Measurements from ENCODE around the gene HMGA1.

Gene HMGA1

DNA sequence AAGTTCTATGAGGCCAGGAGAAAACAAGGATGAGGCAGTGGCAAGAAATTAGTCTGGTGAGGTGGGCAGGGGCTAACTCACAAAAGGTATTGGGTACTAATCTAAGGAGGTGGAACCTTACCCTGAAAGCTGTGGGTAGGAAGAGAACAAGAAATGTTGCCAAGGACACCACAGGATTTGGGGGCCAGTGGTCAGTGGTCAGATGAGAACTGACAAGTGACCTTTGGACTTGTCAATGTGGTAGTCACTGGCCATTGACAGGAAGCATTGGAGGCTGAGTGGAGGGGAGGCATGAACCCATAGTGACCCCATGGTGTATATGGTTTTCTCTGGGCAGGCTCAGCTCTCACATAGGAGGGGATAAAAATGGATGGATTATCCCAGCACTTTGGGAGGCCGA lies 37.5 kb downstream of the HMGA1 start:
- Histone ChIP-seq H3K36me3 (ENCODE audit: control insufficient read depth, insufficient read depth, low read length) (no peaks in the 10 kb centered on the region), H3K4me3 (ENCODE audit: low read depth, low read length) (no peak overlapping the region), H3K4me1 (peaks cover 7% of the 10 kb centered on the region), H3K79me2 (no peaks in the 10 kb centered on the region), H2AFZ (no peak overlapping the region), H3K4me2 (ENCODE audit: low read length) (no peak overlapping the region), H3K9me3 (ENCODE audit: control insufficient read depth, low read length) (no peaks in the 10 kb centered on the region), H3K9ac (no peak overlapping the region), H3K27ac (no peak overlapping the region), H3K27me3 (ENCODE audit: control insufficient read depth, insufficient read depth, low read length) (no peaks in the 10 kb centered on the region)
- TF ChIP-seq, protein P1, sequence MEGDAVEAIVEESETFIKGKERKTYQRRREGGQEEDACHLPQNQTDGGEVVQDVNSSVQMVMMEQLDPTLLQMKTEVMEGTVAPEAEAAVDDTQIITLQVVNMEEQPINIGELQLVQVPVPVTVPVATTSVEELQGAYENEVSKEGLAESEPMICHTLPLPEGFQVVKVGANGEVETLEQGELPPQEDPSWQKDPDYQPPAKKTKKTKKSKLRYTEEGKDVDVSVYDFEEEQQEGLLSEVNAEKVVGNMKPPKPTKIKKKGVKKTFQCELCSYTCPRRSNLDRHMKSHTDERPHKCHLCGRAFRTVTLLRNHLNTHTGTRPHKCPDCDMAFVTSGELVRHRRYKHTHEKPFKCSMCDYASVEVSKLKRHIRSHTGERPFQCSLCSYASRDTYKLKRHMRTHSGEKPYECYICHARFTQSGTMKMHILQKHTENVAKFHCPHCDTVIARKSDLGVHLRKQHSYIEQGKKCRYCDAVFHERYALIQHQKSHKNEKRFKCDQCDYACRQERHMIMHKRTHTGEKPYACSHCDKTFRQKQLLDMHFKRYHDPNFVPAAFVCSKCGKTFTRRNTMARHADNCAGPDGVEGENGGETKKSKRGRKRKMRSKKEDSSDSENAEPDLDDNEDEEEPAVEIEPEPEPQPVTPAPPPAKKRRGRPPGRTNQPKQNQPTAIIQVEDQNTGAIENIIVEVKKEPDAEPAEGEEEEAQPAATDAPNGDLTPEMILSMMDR (IDR thresholded peaks at IDR 0.05) = no peak

DNA sequence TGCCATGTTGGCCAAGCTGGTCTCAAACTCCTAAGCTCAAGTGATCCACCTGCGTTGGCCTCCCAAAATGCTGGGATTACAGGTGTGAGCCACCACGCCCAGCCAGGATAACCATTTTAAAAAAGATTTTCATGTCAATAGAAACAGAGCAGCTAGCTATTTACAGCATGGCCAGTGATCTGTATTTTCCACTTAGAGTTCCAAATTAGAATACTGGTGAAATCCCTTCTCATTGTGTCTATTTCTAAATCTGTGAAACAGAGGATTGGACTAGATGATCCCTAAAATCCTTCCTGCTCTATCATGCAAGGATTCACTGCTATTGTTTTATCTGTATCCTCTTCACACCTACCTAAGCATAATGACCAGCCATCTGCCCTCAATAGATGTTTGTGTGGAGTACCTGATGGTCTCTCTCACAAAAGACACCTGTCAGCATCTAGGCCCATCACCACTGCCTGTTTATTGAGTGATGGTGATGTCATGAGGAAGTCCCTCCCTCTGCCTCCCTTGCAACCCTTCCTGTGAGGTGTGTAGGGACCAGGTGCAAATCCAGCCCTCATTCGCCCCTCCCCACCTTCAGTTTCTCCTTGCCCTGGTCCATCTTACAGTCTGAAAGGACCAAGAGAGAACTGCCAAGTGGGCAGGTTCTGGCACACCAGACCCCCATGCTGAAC lies 38.6 kb downstream of the HMGA1 start:
- Histone ChIP-seq H3K79me2 (no peaks in the 10 kb centered on the region), H3K4me3 (ENCODE audit: low read depth, low read length) (no peak overlapping the region), H3K36me3 (ENCODE audit: control insufficient read depth, insufficient read depth, low read length) (no peaks in the 10 kb centered on the region), H3K9me3 (ENCODE audit: control insufficient read depth, low read length) (no peaks in the 10 kb centered on the region), H3K27me3 (ENCODE audit: control insufficient read depth, insufficient read depth, low read length) (no peaks in the 10 kb centered on the region), H3K4me2 (ENCODE audit: low read length) (no peak overlapping the region), H3K9ac (no peak overlapping the region), H2AFZ (no peak overlapping the region), H3K4me1 (peaks cover 7% of the 10 kb centered on the region), H3K27ac (no peak overlapping the region)
- TF ChIP-seq, protein P1 (IDR thresholded peaks at IDR 0.05) = no peak

DNA sequence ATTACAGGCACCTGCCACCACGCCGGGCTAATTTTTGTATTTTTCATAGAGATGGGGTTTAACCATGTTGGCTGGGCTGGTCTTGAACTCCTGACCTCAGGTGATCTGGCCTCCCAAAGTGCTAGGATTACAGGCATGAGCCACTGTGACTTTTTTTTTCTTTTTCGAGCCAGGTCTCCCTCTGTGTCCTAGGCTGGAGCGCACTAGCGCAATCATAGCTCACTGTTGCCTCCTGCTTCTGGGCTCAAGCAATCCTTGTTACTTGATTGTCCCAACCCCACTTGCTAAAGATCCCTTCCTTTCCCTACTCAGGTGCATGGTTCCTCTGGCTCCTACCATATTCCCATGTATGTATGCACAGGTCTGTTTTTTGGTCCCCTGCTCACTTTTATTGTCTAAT lies 39.5 kb downstream of the HMGA1 start:
- no peak overlapping the region for H3K4me3 ChIP-seq (ENCODE audit: low read depth, low read length)
- H3K36me3 ChIP-seq (ENCODE audit: control insufficient read depth, insufficient read depth, low read length) = no peaks in the 10 kb centered on the region
- H3K4me1 ChIP-seq = peaks cover 7% of the 10 kb centered on the region

DNA sequence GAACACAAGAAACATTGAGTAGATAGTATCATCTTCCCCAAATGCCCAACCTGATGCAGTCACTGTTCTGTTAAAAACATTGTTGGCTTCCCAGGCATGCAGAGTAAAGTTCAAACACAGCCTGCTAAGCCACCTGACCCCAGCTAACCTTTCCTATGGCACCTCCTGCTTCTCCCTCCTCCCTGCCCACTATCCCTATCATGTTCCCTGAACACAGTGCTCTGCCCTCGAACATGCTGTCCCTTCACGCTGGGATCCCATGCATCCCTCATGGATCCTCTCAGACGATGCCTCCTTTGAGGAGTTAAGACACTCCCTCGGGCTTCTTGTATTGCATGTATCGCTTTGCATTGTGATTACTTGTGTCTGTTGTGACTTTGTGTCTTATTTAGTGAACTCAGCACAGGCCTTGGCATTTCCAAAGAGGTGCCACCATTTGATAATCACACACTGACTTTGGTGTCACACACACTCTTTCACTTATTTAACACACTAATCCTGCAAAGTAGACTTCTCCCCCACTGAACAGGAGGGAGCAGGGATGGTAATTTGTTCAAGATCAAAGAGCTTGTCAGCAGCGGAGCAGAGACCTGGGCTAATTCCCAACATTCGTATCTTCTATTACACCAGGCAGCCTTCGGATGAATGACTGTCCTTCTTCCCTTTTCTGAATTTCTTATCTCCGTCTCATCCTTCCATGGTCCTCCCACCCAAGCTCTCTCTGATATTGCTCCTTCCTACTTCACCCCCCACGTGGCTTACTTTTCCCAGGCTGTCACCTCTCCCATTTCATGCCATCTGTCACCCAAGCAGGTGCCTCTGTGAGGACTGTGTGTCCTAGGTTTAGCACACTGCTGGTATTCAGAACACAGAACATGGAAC lies 40.4 kb downstream of the HMGA1 start:
- no peak overlapping the region for H3K9ac ChIP-seq

More for the DNA sequence above, 39.5 kb downstream of the HMGA1 start:
- TF ChIP-seq, protein P1 (IDR thresholded peaks at IDR 0.05) = no peak
- Histone ChIP-seq H3K9ac (no peak overlapping the region), H3K9me3 (ENCODE audit: control insufficient read depth, low read length) (no peaks in the 10 kb centered on the region), H2AFZ (no peak overlapping the region), H3K27me3 (ENCODE audit: control insufficient read depth, insufficient read depth, low read length) (no peaks in the 10 kb centered on the region), H3K27ac (no peak overlapping the region), H3K79me2 (no peaks in the 10 kb centered on the region), H3K4me2 (ENCODE audit: low read length) (no peak overlapping the region)

More for the DNA sequence above, 40.4 kb downstream of the HMGA1 start:
- H3K36me3 ChIP-seq (ENCODE audit: control insufficient read depth, insufficient read depth, low read length) = no peaks in the 10 kb centered on the region
- H3K27ac ChIP-seq = no peak overlapping the region
- H3K27me3 ChIP-seq (ENCODE audit: control insufficient read depth, insufficient read depth, low read length) = no peaks in the 10 kb centered on the region
- peaks cover 7% of the 10 kb centered on the region for H3K4me1 ChIP-seq
- no peak overlapping the region for H3K4me3 ChIP-seq (ENCODE audit: low read depth, low read length)
- no peaks in the 10 kb centered on the region for H3K79me2 ChIP-seq
- TF ChIP-seq, protein P1 (IDR thresholded peaks at IDR 0.05) = no peak
- H3K4me2 ChIP-seq (ENCODE audit: low read length) = no peak overlapping the region
- no peaks in the 10 kb centered on the region for H3K9me3 ChIP-seq (ENCODE audit: control insufficient read depth, low read length)
- H2AFZ ChIP-seq = no peak overlapping the region

Data from parathyroid adenoma (tissue), 2 donors.